Subcutaneous abdominal adipose tissue (tissue), 5 donors: Measurements from ENCODE around the gene TRAPPC10.
"Not testable (repeated sequence)": the region's sequence is repeated elsewhere in the genome, so short reads cannot be mapped to it uniquely, and the experiment has no call there.

ENCODE experiments used
- H3K27ac ChIP-seq: one replicate; pipeline ENCODE4 v1.7.0; 2013; ENCODE audit warnings: low read depth, mild to moderate bottlenecking, inconsistent platforms, low read length, moderate library complexity
- H3K27me3 ChIP-seq, 5 donors: one replicate each; pipeline ENCODE4 v1.7.0; 2013; ENCODE audit warnings: low read length in 5 of 5, inconsistent platforms in 1 of 5; ENCODE audit not compliant: control insufficient read depth in 5 of 5, insufficient read depth in 4 of 5
- H3K36me3 ChIP-seq, 5 donors: one replicate each; pipeline ENCODE4 v1.7.0; 2013; ENCODE audit warnings: low read length in 5 of 5; ENCODE audit not compliant: control insufficient read depth in 5 of 5, insufficient read depth in 5 of 5
- H3K4me1 ChIP-seq, 5 donors: one replicate each; pipeline ENCODE4 v1.7.0; 2013; ENCODE audit warnings: low read length in 5 of 5, mild to moderate bottlenecking in 3 of 5, moderate library complexity in 1 of 5; ENCODE audit not compliant: control insufficient read depth in 5 of 5, insufficient read depth in 5 of 5
- H3K4me3 ChIP-seq, 5 donors: one replicate each; pipeline ENCODE4 v1.7.0; 2013; ENCODE audit warnings: low read length in 5 of 5, low read depth in 1 of 5
- H3K9ac ChIP-seq, 5 donors: one replicate each; pipeline ENCODE4 v1.7.0; 2013; ENCODE audit warnings: low read length in 5 of 5, mild to moderate bottlenecking in 4 of 5, moderate library complexity in 3 of 5
- H3K9me3 ChIP-seq, 5 donors: one replicate each; pipeline ENCODE4 v1.7.0; 2013; ENCODE audit warnings: low read length in 5 of 5; ENCODE audit not compliant: control insufficient read depth in 5 of 5
- donor health status: healthy.
- donor health status: healthy.
- donor health status: healthy.
- donor health status: healthy.
- donor health status: healthy.

Gene TRAPPC10

DNA sequence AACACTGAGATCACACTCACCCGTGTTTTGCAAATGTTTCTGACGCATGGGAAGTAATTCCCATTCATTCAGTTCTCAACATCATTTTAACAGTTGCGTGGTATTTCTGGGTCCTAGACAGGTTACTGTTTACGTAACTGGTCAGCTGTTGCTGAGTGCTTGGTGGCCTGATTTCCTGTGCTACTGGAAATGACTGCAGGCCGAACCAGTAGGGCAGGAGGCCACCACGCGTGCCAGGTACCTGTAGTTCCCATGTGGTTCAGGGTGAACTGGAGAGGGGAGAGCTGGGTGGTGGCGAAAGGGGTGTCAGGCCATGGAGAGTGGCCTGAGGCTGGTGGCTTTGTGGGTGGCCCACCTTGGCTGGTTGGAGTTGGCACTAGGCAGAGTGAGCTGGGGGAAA lies 122.6 kb downstream of the TRAPPC10 start:
- H3K9ac ChIP-seq, H3K36me3 ChIP-seq, H3K9me3 ChIP-seq, H3K27ac ChIP-seq, H3K4me3 ChIP-seq, H3K27me3 ChIP-seq, H3K4me1 ChIP-seq: not testable (repeated sequence)

DNA sequence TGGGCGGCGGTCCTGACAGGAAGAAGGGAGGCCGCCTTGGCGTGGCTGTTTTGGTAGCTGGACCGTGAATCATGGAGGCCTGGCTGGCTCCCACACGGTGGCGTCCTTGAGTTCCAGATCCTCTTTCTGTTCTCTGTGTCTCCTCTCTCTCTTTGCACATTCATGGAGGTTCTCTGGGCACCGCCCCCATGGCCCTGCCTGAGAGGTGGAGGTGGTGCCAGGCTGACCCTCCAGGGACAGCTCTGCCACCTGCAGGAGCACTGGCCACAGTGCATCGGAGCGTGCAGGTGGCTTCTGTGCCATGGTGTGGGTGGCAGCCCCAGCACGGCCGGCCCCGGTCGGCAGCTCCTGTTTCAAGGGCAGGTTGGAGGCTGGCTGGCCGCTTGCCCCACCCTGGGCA lies 125.9 kb downstream of the TRAPPC10 start:
- H3K36me3 ChIP-seq, H3K9me3 ChIP-seq, H3K4me3 ChIP-seq, H3K9ac ChIP-seq, H3K27ac ChIP-seq, H3K4me1 ChIP-seq, H3K27me3 ChIP-seq: not testable (repeated sequence)

DNA sequence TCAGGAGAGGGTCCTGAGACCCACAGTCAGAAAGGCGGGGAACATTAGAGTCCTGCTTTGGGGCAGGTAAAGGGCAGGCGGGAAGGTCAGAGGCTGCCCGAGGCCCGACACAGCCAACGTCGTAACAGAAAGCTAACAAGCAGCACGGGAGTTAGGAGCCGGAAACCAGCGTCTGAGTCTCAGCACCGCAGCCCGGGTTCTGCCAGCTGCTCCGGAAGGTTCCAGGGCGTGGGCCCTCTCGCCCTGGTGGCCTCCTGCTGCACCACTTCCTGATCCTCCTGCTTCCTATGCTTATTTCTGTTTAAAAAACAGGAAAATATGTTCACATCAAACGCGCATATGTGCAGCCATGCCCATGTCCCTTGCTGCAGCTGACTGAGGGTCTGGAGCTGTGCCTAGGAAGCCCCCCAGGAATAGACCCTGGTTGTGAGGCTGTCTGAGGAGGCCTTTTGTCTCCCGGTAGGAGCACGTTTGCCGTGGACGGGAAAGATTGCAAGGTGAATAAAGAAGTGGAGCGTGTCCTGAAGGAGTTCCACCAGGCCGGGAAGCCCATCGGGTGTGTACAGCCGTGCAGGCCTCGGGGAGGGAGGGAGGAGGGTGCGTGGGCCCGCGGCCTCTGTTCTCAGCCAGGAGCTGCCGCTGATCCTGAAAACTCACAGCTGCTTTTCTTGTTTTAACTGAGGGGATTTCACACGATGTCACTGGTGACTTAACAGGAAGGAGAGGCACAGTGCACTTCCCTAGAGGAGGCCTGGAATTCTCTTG lies 127.9 kb downstream of the TRAPPC10 start:
- H3K27ac ChIP-seq, H3K4me1 ChIP-seq: not testable (repeated sequence)

DNA sequence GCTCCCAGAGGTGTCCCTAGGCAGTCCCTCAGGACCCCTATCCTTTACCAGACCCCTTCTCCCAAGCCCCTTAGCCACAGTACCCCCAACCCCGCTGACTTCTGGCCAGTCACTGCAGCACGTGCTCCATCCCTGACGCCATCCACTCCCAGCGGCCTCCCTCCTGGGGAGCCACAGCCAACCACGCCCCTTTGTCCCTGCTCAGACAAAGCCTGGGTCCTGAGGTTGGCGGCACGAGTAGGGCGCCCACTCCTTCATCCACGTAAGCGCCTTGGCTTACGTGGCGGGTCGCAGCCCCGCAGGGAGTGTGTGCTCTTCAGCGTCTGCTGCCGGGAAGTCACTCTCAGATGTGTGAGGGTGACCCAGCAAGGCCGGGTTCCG lies 128.4 kb downstream of the TRAPPC10 start:
- H3K27me3 ChIP-seq, H3K27ac ChIP-seq, H3K9me3 ChIP-seq, H3K36me3 ChIP-seq, H3K4me3 ChIP-seq, H3K9ac ChIP-seq, H3K4me1 ChIP-seq: not testable (repeated sequence)

More for the DNA sequence above, 127.9 kb downstream of the TRAPPC10 start:
- H3K9ac ChIP-seq, H3K4me3 ChIP-seq, H3K27me3 ChIP-seq, H3K36me3 ChIP-seq, H3K9me3 ChIP-seq: not testable (repeated sequence)

DNA sequence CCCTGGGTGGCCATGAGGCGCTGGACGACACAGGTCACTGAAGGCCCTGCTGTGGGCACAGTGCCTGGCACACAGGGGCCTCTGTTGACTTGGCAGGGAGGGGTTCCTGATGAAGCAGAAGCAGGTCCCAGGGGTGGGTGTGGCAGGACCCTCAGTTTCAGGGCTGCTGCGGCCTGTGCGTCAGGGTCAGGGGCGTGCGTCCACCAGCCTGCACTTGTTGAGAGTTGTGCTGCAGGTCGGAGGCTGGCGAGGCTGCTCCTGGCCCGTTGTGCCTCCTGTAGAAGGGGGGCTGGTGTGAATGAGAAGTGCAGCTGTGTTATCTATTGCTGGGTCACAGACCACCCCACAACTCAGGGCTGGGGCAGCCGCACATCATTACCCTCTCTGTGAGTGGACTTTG lies 130.4 kb downstream of the TRAPPC10 start:
- H3K9me3 ChIP-seq, H3K9ac ChIP-seq, H3K4me1 ChIP-seq, H3K27ac ChIP-seq, H3K27me3 ChIP-seq, H3K36me3 ChIP-seq, H3K4me3 ChIP-seq: not testable (repeated sequence)

DNA sequence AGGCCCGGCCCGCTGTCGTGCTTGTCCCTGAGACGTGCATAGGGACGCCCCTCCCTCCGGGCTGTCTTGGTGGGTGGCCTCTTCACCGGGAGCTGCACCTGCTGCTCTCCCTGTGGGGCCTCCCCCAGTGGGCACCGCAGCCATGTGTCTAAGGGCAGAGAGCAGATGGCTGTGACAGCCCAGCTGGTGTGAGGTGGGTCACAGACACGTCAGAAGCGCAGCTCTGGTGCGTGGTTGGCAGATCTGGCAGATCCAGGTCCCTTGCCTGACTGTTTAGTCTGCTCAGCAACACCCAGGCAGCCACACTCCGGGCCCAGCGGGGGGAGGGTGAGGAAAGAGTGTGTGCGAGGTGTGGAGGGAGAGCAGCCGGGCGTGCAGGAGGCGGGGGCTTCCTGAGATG lies 131.3 kb downstream of the TRAPPC10 start:
- not testable (repeated sequence) for H3K27ac ChIP-seq, H3K36me3 ChIP-seq, H3K9me3 ChIP-seq

DNA sequence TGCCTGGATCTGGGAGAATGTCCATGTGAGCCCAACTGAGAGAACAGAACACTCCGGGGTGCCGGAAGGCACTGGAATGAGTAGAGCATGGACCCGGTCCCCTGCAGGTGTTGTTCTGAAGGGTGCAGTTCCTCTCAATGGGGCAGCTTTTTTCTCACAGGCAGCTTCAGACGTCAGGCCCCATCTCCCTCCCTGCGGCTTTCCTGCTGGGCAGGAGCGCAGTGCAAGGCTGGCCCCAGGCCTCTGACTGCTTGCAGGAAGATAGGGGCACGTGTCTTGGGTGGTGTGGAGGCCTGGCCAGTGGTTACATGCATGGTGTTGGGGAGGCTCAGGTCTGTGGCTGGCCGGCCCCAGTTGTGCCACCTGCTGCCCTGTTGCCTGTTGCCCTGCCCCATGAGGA lies 131.9 kb downstream of the TRAPPC10 start:
- not testable (repeated sequence) for H3K4me3 ChIP-seq, H3K27ac ChIP-seq, H3K27me3 ChIP-seq, H3K36me3 ChIP-seq, H3K9me3 ChIP-seq, H3K4me1 ChIP-seq, H3K9ac ChIP-seq

More for the DNA sequence above, 131.3 kb downstream of the TRAPPC10 start:
- not testable (repeated sequence) for H3K9ac ChIP-seq, H3K4me1 ChIP-seq, H3K4me3 ChIP-seq, H3K27me3 ChIP-seq

DNA sequence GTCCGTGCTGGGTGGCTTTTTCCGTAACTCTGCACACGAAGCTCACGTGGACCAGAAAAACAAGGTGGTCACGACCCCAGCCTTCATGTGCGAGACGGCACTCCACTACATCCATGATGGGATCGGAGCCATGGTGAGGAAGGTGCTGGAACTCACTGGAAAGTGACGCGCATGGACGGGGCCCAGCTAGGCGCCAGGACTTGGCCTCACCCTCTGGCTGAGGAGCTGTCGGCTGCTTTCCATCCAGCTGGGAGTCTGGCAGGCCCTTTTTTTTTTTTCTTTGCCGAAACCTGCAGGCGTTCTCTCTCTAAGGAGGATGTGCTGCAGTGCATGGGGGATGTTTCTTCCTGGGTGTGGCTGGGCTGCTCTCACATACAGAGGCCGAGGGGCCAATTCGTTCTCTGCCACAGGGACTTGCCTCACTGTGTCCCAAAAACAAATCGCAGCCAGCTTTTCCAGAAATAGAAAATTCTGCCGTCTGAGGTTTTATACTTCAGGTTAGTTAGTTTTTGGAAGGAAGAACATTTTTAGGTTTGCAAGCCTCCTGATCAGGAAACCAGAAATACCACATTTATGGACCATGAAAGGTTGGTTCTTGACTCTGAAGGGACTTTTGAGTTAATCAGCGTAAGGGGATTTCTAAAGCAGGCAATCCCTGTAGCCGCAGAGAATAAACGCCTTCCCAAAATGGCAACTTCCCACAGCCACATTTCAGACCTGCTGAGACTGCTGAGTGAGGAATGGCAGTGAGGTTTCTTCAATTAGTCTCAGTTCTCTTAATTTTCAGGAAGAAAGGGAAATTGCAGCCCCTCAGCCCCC lies 132.9 kb downstream of the TRAPPC10 start:
- H3K9me3 ChIP-seq, H3K9ac ChIP-seq, H3K4me1 ChIP-seq, H3K36me3 ChIP-seq, H3K27ac ChIP-seq, H3K4me3 ChIP-seq, H3K27me3 ChIP-seq: not testable (repeated sequence)

DNA sequence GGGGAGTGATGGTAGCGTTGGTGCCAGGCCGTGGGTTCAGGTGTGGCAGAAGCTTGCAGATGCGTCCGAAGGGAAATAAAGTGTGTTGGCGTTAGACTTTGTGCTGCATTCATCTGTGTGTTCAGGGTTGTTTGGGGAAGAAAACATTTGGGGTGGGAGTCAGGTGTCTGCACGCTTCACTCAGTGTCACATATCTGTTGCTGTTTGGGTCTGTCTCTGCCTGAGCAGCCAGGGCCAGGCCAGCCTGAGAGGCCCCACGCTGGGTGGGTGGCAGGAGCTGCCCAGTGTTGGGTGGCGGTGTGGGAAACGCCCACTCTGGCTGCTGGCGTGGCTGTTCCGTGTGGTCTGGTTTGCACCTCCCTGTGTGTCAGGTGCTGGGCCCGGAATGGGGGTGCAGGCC lies 133.5 kb downstream of the TRAPPC10 start:
- not testable (repeated sequence) for H3K9ac ChIP-seq, H3K27ac ChIP-seq, H3K4me1 ChIP-seq, H3K4me3 ChIP-seq, H3K27me3 ChIP-seq, H3K36me3 ChIP-seq, H3K9me3 ChIP-seq

DNA sequence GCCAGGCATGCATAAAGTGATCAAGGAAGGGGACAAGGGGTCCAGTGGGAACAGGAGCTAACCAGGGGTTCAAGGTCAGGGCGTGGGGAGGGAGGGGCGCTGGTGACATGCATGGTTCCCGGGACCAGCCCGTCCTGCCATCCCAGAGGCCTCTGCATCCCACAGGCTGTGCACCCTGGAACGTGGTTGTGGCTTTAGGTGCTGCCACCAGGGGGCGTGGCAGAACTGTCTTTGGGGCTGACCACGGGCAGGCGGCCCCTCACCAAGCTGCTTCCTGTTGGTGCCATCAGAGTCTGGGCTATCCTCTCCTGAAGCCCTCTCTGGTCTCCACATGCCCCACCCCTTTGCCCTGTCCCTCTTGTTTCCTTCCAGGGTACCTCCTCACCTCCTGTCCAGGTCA lies 135.0 kb downstream of the TRAPPC10 start:
- not testable (repeated sequence) for H3K27me3 ChIP-seq, H3K36me3 ChIP-seq, H3K27ac ChIP-seq, H3K9ac ChIP-seq, H3K9me3 ChIP-seq, H3K4me3 ChIP-seq, H3K4me1 ChIP-seq
